Naive thymus-derived CD8-positive, alpha-beta T cell (primary cell): Measurements from ENCODE around the gene RNF215. TPM values are rescaled to one million over a fixed set of nuclear protein-coding genes. Genes with fewer than 3 reads are reported as not detected.
A peak's percentile ranks its signal among the peaks of the same experiment; 100 is the strongest.

ENCODE experiments used
- ATAC-seq, 2 donors: fragments of 150-1000 bp; cut with Tn5 transposase in 1 of 2; sonication (Bioruptor Pico), chemical (Tn5 transposase) in 1 of 2; 1 replicate in 1 of 2; 2 replicates in 1 of 2; pipeline ENCODE4 v1.10.0; 2021; ENCODE audit warnings: mild to moderate bottlenecking in 2 of 2, moderate library complexity in 2 of 2
- POLR2A ChIA-PET: fragments of 350-600 bp; sonication (Branson Sonifier 250); formaldehyde crosslinking; loops from one replicate; lab custom pipeline; 2021; ENCODE audit warnings: antibody characterized with exemption; lab: Charles Lee
- DNase-seq, 10 donors: peaks; one replicate each; pipeline versions ENCODE4 v3.0.0 to v3.0.0-alpha.2; 2020 to 2022
- H3K27ac Mint-ChIP-seq, 10 donors: one replicate each; pipeline ENCODE4 v1.8.0; 2020 to 2022; ENCODE audit warnings: mild to moderate bottlenecking in 10 of 10, mixed read lengths in 10 of 10, moderate library complexity in 4 of 10, inconsistent platforms in 1 of 10
- H3K27me3 Mint-ChIP-seq, 5 donors: one replicate each; pipeline ENCODE4 v1.8.0; 2021 to 2022; ENCODE audit warnings: mixed read lengths in 5 of 5
- H3K36me3 Mint-ChIP-seq, 3 donors: one replicate each; pipeline ENCODE4 v1.8.0; 2020 to 2022; ENCODE audit warnings: mixed read lengths in 3 of 3, mild to moderate bottlenecking in 2 of 3, inconsistent platforms in 1 of 3
- H3K4me1 Mint-ChIP-seq, 4 donors: one replicate each; pipeline ENCODE4 v1.8.0; 2021 to 2022; ENCODE audit warnings: mixed read lengths in 4 of 4
- H3K4me3 Mint-ChIP-seq, 10 donors: one replicate each; pipeline ENCODE4 v1.8.0; 2020 to 2022; ENCODE audit warnings: mild to moderate bottlenecking in 10 of 10, mixed read lengths in 10 of 10, moderate library complexity in 6 of 10, inconsistent platforms in 1 of 10
- H3K9me3 Mint-ChIP-seq, 9 donors: one replicate each; pipeline ENCODE4 v1.8.0; 2020 to 2022; ENCODE audit warnings: mixed read lengths in 9 of 9, mild to moderate bottlenecking in 3 of 9, inconsistent platforms in 1 of 9, moderate library complexity in 1 of 9
- polyA plus RNA-seq, 3 donors: library from polyadenylated mRNA; unstranded; fragments of 300-500 nt; fragmentation: Illumina TruSeq; gene quantifications; one replicate each; pipeline ENCODE4 v1.2.3, GENCODE V29; 2021
- total RNA-seq, 8 experiments: library from RNA in 2 of 8; stranded (reverse) in 2 of 8; gene quantifications; one replicate each; pipeline ENCODE4 v1.2.3 and lab custom pipeline; 2021 to 2026

Gene RNF215
- total and polyA plus RNA-seq, 5 experiments from 2014 or later: 0.14 to 6.2 (median 0.44) TPM

GRCh38 chr22:30392661-30393321, 5.6 kb upstream of the RNF215 start:
- peak in 2 of 10 donors; percentile 27 to 34 for DNase-seq
- Mint-ChIP-seq H3K4me1 (peaks cover 19 to 53% (median 48%) of the 10 kb centered on the region in 4 donors), H3K9me3 (no peaks in the 10 kb centered on the region), H3K36me3 (no peaks in the 10 kb centered on the region), H3K4me3 (peak overlapping the region in 8 of 10 donors; percentile 1 to 74 (median 42)), H3K27ac (peak overlapping the region in 9 of 10 donors; percentile 78 to 99 (median 90)), H3K27me3 (peaks cover 0 to 2% (median 0%) of the 10 kb centered on the region in 5 donors)
- POLR2A ChIA-PET: interaction anchor here (0.7 to 14.3 kb wide), 7 partner anchors 31 to 104 kb away, joined by 3 to 198 read pairs (median 5); partner anchors contain the start of genes CASTOR1 and MTFP1
- ATAC-seq: no peak

GRCh38 chr22:30390974-30391691, 3.9 kb upstream of the RNF215 start:
- ATAC-seq: peak; percentile 71 to 79
- POLR2A ChIA-PET: interaction anchor here (2.4 to 14.3 kb wide), 3 partner anchors 33 to 103 kb away, joined by 20 to 198 read pairs (median 43); partner anchors contain the start of genes CASTOR1 and MTFP1
- DNase-seq: peak; percentile 68 to 89 (median 78)
- peak overlapping the region in 7 of 10 donors; percentile 0 to 57 (median 34) for H3K4me3 Mint-ChIP-seq
- H3K27ac Mint-ChIP-seq: peak overlapping the region; percentile 82 to 99 (median 96)
- H3K36me3 Mint-ChIP-seq: no peaks in the 10 kb centered on the region
- no peaks in the 10 kb centered on the region for H3K9me3 Mint-ChIP-seq
- H3K4me1 Mint-ChIP-seq: peaks cover 24 to 54% (median 46%) of the 10 kb centered on the region in 4 donors
- no peaks in the 10 kb centered on the region for H3K27me3 Mint-ChIP-seq

GRCh38 chr22:30386608-30386959, 627 bp downstream of the RNF215 start:
- peaks cover 12 to 21% (median 18%) of the 10 kb centered on the region in 4 donors for H3K4me1 Mint-ChIP-seq
- DNase-seq (no peak), ATAC-seq (no peak)
- peak overlapping the region in 5 of 10 donors; percentile 1 to 88 (median 55) for H3K27ac Mint-ChIP-seq
- H3K27me3 Mint-ChIP-seq: no peaks in the 10 kb centered on the region
- no peaks in the 10 kb centered on the region for H3K36me3 Mint-ChIP-seq
- H3K9me3 Mint-ChIP-seq: no peaks in the 10 kb centered on the region
- peak overlapping the region; percentile 61 to 91 (median 75) for H3K4me3 Mint-ChIP-seq
- POLR2A ChIA-PET: interaction anchor here (1.2 to 14.3 kb wide), 6 partner anchors 30 to 123 kb away, joined by 4 to 198 read pairs (median 8); partner anchors contain the start of genes CASTOR1, CCDC157, MTFP1 and SF3A1

GRCh38 chr22:30385942-30386341, 1.3 kb downstream of the RNF215 start:
- POLR2A ChIA-PET: interaction anchor here (0.6 to 14.3 kb wide), 4 partner anchors 9 to 98 kb away, joined by 3 to 198 read pairs (median 8); partner anchors contain the start of genes CASTOR1, CCDC157 and SF3A1
- Mint-ChIP-seq H3K27ac (peak overlapping the region in 3 of 10 donors; percentile 1 to 88 (median 12)), H3K27me3 (no peaks in the 10 kb centered on the region), H3K36me3 (no peaks in the 10 kb centered on the region), H3K4me1 (peaks cover 6 to 15% (median 12%) of the 10 kb centered on the region in 4 donors), H3K4me3 (peak overlapping the region; percentile 1 to 86 (median 64)), H3K9me3 (no peaks in the 10 kb centered on the region)
- ATAC-seq: no peak
- DNase-seq: no peak

- no peak for DNase-seq
- Mint-ChIP-seq H3K4me1 (peaks cover 8 to 14% (median 11%) of the 10 kb centered on the region in 4 donors), H3K36me3 (no peaks in the 10 kb centered on the region), H3K27me3 (no peaks in the 10 kb centered on the region), H3K9me3 (no peaks in the 10 kb centered on the region), H3K27ac (no peak overlapping the region), H3K4me3 (no peak overlapping the region)
- POLR2A ChIA-PET: interaction anchor here (0.5 to 14.3 kb wide), 2 partner anchors 95 to 457 kb away, joined by 3 to 198 read pairs; partner anchors contain the start of gene CASTOR1
- no peak for ATAC-seq
Measured at GRCh38 chr22:30383061-30383460, 4.2 kb downstream of the RNF215 start.

GRCh38 chr22:30382340-30382739, 4.9 kb downstream of the RNF215 start:
- no peaks in the 10 kb centered on the region for H3K9me3 Mint-ChIP-seq
- ATAC-seq (no peak), DNase-seq (no peak)
- H3K36me3 Mint-ChIP-seq: no peaks in the 10 kb centered on the region
- POLR2A ChIA-PET: interaction anchor here (0.6 to 14.3 kb wide), 2 partner anchors 94 to 98 kb away, joined by 3 to 198 read pairs; partner anchors contain the start of gene CASTOR1
- H3K4me1 Mint-ChIP-seq: peaks cover 5 to 10% (median 9%) of the 10 kb centered on the region in 4 donors
- H3K27ac Mint-ChIP-seq: no peak overlapping the region
- peak overlapping the region in 1 of 10 donors; percentile 29 for H3K4me3 Mint-ChIP-seq
- no peaks in the 10 kb centered on the region for H3K27me3 Mint-ChIP-seq

- Mint-ChIP-seq H3K27ac (no peak overlapping the region), H3K36me3 (no peaks in the 10 kb centered on the region), H3K4me1 (peaks cover 3 to 5% (median 3%) of the 10 kb centered on the region in 4 donors), H3K9me3 (no peaks in the 10 kb centered on the region), H3K4me3 (no peak overlapping the region), H3K27me3 (no peaks in the 10 kb centered on the region)
- POLR2A ChIA-PET: interaction anchor here (1.5 to 14.3 kb wide), 2 partner anchors 25 to 93 kb away, joined by 3 to 198 read pairs; partner anchors contain the start of genes CASTOR1, CCDC157 and SF3A1
- ATAC-seq (no peak), DNase-seq (no peak)
Measured at GRCh38 chr22:30381264-30381663, 5.9 kb downstream of the RNF215 start.

- POLR2A ChIA-PET: interaction anchor here (0.6 to 1.5 kb wide), 2 partner anchors 24 to 89 kb away, joined by 3 read pairs; partner anchors contain the start of genes CCDC157 and SF3A1
- ATAC-seq: no peak
- Mint-ChIP-seq H3K36me3 (no peaks in the 10 kb centered on the region), H3K27me3 (no peaks in the 10 kb centered on the region), H3K4me3 (no peak overlapping the region), H3K9me3 (no peaks in the 10 kb centered on the region), H3K4me1 (peaks cover 0 to 2% (median 0%) of the 10 kb centered on the region in 4 donors), H3K27ac (no peak overlapping the region)
- DNase-seq: no peak
Measured at GRCh38 chr22:30380011-30380410, 7.2 kb downstream of the RNF215 start.

GRCh38 chr22:30375312-30375849, 11.8 kb downstream of the RNF215 start:
- Mint-ChIP-seq H3K27ac (no peak overlapping the region), H3K36me3 (no peaks in the 10 kb centered on the region), H3K9me3 (no peaks in the 10 kb centered on the region), H3K27me3 (no peaks in the 10 kb centered on the region), H3K4me1 (peaks cover 0 to 3% (median 0%) of the 10 kb centered on the region in 4 donors), H3K4me3 (no peak overlapping the region)
- ATAC-seq: no peak
- no peak for DNase-seq
- POLR2A ChIA-PET: interaction anchor here (0.6 to 0.7 kb wide), 3 partner anchors 44 to 757 kb away, joined by 3 to 5 read pairs (median 4); no protein-coding TSS in a partner anchor

GRCh38 chr22:30373331-30374325, 13.6 kb downstream of the RNF215 start:
- no peak for DNase-seq
- POLR2A ChIA-PET: no interaction called here
- H3K27ac Mint-ChIP-seq: no peak overlapping the region
- H3K27me3 Mint-ChIP-seq: no peaks in the 10 kb centered on the region
- ATAC-seq: no peak
- no peaks in the 10 kb centered on the region for H3K9me3 Mint-ChIP-seq
- no peaks in the 10 kb centered on the region for H3K36me3 Mint-ChIP-seq
- H3K4me1 Mint-ChIP-seq: peaks cover 0 to 3% (median 0%) of the 10 kb centered on the region in 4 donors
- no peak overlapping the region for H3K4me3 Mint-ChIP-seq

GRCh38 chr22:30372915-30373314, 14.3 kb downstream of the RNF215 start:
- POLR2A ChIA-PET: interaction anchor here (0.6 kb wide), 1 partner anchor 17 kb away, joined by 3 read pairs; no protein-coding TSS in a partner anchor
- no peak for ATAC-seq
- no peak overlapping the region for H3K27ac Mint-ChIP-seq

More at GRCh38 chr22:30372915-30373314, 14.3 kb downstream of the RNF215 start:
- Mint-ChIP-seq H3K4me1 (peaks cover 0 to 5% (median 0%) of the 10 kb centered on the region in 4 donors), H3K36me3 (no peaks in the 10 kb centered on the region), H3K9me3 (no peaks in the 10 kb centered on the region), H3K4me3 (no peak overlapping the region), H3K27me3 (no peaks in the 10 kb centered on the region)
- no peak for DNase-seq
